Activated CD8-positive, alpha-beta memory T cell treated with anti-CD3 and anti-CD28 coated beads for 48 hours (primary cell): ENCODE results near the gene CCL23.
"Not testable (repeated sequence)": the region's sequence is repeated elsewhere in the genome, so short reads cannot be mapped to it uniquely, and the experiment has no call there.

Experiments
- DNase-seq, 3 experiments: peaks; one replicate each; pipeline ENCODE4 v3.0.0-alpha.2; 2020; ENCODE audit warnings: low read depth in 2 of 3, low spot score in 2 of 3

The CCL23 gene

DNA sequence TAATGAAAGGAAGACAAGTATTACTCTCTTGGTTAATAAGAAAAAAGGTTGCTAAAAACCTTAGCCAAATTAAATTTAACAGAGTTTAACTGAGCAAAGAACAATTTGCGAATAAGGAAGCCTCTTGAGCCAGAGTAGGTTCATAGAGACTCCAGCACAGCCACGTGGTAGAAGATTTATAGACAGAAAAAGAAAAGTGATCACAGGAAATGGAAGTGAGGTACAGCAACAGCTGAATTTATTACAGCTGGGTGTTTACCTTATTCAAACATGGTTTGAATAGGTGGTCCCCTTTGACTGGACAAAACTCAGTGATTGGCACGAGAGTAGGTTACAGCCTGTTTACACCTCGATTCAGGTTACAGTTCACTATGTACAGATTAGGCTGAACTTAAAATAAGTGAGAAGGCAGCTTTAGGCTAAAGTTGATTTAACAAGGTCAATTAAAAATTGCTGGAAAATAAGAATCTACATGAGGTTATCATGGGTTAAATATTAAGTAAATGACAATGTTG is 13.1 kb downstream of the CCL23 start:
- no peak for DNase-seq

DNA sequence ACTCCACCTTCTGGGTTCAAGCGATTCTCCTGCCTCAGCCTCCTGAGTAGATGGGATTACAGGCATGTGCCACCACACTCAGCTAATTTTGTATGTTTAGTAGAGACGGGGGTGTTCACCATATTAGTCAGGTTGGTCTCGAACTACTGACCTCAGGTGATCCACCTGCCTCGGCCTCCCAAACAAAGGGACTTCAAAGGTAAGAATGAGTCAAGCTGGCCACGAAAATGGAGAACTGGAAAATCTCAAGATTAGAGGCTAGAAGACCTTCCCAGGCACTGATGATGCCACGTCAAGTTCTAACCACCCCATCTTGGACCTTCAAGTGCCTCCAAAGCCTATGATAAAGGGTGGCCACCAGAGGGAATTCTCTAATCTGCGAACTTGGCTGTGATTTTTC is 15.1 kb downstream of the CCL23 start:
- DNase-seq, result no peak

DNA sequence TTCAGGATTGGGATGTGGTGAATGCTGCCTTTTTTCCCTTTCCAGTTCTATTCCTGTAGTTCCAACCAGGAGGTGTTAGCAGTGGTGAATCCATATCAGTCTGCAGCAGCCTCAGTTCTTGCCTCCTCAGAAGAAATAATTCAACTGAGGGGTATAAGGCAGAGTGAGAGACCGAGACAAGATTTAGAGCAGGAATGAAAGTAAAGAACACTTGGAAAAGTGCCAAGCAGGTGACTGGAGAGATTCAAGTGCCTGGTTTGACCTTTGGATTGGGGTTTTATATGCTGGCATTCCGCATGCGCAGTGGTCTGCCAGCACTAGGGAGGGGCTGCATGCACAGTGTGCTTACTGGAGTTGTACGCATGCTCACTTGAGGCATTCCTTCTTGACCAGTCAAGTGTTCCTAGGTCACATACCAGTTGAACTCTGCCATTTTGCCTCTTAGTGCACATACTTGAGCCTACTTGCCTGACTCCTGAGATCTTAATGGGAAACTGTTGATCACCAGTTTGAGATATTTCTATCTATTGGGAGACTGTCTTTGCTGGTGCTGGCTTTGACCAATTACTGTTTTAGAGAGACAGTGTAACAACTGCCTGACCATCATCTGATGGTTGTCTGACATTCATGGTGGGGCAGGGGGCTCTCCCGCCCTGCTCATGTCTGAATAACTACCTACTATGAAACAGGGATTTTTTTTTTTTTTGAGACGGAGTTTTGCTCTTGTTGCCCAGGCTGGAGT is 15.7 kb downstream of the CCL23 start:
- DNase-seq, result no peak

DNA sequence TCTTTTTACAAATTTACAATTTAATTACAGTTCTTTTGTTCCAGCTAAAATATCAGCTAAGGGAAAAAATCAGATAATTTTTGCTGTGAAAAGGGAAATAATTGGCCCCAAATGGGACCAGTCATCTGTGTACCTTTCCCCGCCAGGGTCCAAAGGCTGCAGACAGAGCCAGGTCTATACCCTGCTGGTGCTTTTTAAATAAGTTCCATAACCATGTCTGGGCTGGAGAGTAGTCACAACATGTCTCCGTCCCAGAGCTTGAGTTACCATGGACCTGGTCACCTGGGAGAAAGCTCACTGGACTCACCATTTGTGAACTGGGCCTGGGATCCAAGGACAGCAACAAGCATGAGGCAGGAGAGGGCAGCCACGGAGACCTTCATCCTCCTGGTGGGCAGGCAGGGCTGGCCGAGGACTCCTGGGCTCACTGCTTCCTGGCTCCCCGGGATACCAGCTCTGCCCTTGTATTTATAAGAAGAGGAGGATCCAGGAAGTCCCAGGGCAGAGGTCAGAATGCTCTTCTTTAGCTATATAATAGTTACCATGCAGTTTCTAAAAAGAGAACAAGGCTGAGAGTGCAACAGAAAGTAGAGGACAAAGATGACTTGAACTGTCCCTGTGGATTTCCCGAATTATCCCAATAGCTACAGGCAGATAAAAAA is 16.5 kb downstream of the CCL23 start, which contains the start of gene CCL15:
TSS of gene CCL15 (minus strand) at position 444 of the 662 bp plus-strand sequence. CDS start at position 383, 61 bp downstream.
- DNase-seq, result no peak

DNA sequence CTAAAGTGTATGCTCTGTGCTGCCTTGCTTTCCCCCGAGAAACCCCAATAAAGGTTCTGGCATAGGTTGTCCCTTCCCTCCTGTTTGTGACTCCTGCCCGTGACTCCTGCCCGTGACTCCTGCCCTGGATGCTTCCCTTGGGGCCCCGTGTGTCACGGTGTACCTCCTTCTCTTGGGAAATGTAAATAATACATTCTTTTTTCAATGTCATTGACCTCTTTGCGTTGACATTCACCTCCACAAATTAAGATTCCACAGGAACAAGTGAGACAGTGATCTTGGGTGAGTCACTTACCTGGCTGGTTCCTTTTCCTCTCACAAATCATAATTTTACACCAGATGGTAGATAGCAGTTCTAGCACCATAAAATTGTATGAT is 17.1 kb downstream of the CCL23 start:
- no peak for DNase-seq

DNA sequence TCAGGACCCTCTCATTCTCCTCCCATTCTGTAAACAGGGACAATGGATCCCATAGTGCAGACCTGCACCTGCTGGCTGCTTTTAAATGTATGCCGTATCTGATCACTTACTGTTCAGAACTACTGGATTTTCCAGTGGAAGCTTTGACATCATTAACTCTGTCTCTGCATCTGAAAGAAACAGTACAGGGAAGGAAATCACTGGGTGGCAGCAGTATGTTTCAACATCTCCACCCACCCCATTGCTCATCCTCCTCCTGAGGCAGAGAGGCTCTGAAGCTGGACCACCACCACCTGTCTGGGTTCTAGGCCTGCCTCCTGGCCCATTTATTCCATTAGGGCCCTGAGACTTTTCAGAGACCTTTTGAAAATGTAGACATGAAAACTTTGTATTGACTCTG is 19.0 kb downstream of the CCL23 start:
- no peak for DNase-seq

DNA sequence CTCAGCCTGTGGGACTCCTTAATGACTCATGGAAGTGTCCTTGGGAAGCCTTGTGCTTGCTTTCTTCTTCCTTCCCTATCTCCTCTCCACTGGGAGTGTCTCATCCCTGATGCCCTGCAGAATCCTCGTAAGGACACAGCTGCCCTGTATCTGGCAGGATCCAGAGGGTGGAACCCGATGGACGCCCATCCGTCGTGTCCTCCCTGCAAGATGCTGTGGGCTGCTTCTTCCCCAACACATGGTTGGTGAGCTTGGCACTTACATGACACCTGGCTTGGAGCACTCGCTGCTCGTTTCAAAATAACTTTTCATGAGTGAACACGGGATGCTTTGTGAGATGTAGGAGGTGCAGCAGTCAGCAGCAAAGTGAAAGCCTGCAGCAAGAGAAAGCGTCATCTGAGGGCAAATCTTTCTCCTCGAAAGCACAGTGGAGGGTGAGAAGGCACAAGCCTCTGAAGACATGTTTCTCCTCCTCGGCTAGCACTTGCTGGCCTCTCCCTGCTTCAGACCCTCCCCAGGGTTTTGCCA is 19.7 kb downstream of the CCL23 start:
- DNase-seq, result no peak

DNA sequence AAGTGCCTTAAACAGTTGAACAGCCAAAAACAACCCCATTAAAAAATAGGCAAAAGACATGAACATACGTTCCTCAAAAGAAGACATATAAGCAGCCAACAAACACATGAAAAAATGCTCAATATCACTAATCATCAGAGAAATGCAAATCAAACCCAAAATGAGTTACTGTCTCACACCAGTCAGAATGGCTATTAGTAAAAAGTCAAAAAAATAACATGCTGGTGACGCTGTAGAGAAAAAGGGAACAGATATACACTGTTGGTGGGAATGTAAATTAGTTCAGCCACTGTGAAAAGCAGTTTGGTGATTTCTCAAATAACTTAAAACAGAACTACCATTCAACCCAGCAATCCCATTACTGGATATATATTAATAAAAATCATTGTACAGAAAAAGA is 22.4 kb downstream of the CCL23 start:
- not testable (repeated sequence) for DNase-seq

DNA sequence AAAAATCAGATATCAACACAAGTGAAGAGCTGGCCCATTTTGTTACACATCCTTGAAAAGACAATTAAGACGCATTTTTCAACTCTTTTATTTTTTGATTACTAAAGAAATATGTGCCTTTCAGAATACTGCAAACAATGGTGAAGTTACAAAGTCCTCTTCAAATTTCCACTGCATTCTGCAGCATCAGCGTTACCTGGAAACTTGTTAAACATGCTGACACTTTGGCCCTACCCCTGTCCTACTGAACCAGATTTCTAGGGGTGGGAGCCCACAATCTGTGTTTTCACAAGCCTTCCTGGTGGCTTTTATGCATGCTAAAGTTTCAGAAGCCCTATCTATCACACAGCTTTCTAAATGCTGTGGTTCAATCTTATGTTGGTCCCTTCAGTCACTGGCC is 26.7 kb downstream of the CCL23 start:
- DNase-seq, result no peak

DNA sequence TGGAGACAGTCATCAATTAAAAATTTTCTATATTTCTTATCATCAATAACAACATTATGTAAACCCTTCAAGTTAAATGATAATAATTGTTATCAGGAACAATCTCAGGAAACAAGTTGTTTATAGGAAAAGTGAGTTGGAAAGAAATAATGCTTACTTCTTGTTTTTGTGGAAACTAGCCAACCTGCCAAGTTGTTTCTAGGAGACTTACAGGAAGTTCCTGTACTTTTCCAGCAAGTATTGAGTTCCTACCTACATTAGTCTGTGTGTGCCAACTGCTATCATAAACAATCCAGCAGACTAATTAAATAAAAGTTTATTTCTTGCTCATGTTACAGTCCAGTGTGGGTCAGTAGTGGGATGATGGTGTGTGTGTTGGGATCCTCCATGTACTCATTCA is 29.6 kb downstream of the CCL23 start:
- no peak for DNase-seq

DNA sequence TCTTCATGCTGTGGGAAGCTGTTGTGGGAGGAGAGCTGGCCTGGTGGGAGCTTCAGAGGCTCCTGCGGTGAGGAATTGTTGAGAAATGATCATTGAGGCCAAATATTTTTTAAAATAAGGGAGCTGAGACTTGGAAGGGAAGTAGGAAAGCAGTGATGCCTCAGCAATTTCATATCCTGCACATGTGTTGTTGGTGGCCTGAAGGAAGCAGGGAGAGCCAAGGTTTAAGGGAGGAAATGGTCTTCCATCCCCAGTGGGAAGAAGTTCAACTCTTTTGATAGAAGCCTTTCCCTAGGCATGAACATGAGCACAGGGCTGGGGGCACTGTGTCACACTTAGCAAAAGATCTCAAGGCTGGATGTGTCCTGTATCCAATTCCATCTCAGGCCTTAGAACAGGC is 31.1 kb downstream of the CCL23 start, which contains the start of gene CCL14:
TSS of gene CCL14 (minus strand) at position 87 of the 400 bp plus-strand sequence. CDS start at position 7, 80 bp downstream.
- DNase-seq, result no peak

DNA sequence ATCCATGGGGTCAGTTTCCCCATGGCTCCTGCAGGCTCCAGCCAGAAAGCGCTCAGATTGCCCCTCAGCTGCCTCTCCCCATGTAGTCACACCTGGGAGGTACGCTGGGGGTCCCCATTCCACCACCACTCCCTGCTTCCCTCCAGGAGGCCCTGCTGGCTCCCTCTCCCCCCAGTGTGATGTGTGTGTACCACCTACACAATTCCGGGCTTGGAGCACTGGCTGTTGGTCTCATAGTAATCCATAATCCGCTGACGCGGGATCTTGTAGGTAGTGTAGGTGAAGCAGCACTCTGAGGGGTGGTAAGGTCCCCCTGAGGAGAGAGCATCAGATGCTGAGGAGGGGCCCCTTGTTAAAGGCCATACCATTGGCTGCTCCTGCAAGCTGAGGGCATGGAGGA is 33.6 kb downstream of the CCL23 start:
- no peak for DNase-seq

DNA sequence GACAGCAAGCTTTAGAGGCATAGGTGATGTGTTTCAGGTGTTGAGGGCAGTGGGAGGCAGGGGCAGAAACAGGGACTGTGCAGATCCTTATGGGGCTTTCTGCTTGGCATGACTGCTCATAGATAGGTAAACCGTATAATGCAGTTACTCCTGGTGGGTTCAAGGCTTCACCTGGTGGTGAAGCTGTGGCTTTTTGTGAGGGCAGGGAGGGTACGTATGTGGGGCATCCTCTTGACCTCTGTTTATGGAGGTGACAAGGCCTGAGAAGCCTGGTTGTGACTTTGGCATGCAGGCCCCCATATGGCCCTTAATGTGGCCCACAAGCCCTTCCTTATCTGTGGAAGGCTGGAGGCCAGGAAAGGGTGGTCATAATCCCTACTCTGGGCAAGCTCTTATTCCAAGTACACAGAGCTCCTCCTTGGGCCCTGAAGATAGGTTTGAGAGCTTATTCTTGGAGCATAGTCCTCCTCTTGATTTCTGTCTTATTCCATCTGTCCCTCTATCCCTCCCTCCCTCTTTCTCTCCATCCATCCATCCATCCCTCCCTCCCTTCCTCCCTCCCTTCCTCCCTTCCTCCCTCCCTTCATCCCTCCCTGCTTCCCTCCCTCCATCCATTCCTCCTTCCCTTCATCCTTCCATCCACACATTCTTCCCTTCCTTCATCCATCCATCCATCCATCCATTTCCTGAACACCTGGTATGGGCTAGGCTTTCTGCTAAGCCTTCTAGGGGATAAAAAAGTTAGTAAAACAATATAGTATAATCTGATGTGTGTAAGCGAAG is 35.2 kb downstream of the CCL23 start:
- no peak for DNase-seq

DNA sequence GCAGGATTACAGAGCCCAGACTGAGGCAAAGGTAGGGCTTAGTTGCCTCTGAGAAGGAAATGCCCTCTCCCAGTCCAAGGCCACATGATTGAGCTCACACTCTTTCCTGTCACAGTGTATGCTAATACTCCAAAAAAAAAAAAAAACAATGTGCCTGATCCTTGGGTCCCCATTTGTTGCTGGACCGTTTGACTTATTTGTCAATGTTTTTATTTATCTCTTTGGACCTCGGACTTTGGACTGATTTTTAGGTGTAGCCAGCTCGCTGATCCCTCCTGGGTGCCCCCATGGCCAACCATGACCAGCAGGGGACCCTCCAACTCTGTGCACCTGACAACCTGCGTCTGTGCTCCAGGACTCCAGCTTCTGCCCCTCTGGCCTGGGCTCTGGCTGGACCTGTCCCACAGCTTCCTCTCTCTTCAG is 35.9 kb downstream of the CCL23 start:
- DNase-seq, result no peak

DNA sequence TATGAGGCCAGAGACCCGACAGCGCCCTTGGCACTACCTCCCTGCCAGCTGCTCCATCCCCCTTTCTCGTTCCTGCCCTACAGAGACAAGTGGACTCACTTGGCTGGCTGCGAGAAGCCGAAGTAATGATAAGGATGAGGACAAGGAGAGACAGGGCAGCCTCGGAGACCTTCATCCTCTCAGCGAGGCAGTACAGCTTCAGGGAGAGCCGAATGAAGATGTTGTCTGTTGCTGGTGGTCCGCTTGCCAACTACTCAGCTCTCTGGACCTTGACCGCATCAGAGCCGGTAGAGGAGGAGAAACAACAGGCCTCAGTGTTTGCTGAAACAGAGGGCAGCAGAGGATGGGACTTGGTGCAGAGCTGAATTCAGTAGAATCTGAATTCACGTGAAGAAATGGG is 36.5 kb downstream of the CCL23 start, which contains the start of gene CCL16:
TSS of gene CCL16 (minus strand) at position 252 of the 400 bp plus-strand sequence. CDS start at position 175, 77 bp downstream.
- no peak for DNase-seq

DNA sequence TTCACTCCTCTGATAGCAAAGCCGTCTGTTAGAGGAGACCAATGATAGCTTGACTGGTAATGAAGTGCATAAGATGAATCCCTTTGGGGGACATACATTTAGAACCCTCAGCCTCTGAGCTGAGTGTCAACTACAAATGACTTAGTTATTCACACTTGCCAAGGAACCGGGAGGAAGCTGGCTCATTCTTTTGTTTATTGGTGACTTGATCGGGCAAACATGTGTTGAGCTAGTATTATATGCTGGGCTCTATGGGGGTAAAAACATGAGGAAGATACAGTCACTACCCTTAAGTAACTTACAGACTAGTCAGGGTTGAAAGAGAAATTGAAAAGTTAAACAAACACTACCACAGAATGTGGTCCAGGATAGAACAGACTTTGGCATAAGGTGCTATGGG is 39.4 kb downstream of the CCL23 start:
- no peak for DNase-seq

DNA sequence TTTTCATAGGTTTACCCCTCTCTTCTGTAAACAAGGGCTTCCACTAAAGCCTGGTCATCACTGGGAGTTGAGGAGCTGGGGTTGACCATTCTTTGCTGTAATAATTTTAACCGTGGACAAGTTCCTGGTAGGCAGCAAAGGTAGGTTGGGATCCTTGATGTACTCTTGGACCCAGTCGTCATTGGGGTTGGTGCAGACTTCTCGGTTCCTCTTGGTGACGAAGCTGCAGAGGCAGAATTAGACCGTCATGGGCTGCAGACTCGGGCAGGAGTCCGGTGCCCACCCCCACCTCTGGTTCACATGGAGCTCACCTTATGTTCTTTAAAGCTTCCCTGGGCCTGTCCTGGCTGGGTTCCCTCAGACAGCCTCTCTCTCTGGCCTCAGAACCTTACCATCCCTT is 40.3 kb downstream of the CCL23 start:
- DNase-seq, result no peak

DNA sequence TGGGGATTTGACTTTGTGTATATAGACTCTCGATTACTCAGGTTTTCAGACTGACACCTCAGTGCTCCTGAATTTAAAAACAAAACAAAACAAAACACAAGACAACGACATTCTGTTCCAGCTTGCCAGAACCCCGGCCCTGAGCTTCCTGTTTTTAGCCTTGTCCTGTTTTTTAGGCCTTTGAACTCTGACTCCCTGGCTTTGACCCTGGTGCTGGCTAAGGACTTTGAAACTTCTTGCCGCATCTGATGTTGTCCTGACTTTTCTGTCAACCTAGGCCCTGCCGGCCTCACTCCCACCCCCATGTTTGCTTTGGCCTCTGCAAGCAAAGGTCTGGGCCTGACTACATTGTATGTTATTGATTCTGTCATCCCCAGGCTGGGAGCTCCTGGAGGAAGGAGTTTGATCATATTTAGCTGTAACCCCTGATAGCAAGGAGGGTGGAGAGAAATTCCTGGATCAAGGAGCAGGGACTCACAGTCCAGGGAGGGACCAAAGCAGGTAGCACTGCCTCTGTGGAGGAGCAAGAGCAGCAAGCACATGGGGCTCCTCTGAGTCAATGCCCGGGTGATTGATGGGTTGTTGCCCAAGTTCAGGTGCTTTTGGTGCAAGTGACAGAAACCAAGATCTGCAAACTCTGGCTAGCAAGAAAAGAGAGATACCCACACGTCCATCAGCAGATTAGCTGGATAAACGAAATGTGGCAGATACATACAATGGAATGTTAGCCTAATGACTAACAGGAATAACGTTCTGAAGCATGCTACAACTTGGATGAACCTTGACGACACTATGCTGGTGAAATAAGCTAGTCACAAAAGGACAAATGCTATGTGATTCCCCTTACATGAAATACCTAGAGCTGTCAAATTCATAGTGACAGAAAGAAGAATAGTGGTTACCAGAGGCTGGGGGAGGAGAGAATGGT is 44.2 kb downstream of the CCL23 start:
- no peak for DNase-seq

DNA sequence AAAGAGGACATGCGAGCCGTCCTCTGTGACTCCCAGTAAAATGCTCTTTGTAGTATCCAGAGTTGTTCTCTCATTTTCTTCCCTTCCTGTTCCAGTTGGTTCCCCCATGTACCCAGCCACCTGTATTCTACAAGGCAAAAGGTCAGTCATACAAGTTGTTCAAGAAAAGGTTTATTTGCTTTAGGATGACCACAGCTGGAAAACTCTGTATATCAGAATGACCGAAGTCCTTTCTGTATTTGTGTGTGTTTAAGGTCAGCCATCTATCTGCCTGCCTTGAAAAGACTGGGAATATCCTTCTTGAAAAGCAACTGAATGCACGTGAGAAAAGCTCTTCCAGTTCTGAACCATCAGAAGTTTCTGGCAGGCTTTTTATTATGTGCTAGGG is 44.8 kb downstream of the CCL23 start:
- DNase-seq, result no peak

DNA sequence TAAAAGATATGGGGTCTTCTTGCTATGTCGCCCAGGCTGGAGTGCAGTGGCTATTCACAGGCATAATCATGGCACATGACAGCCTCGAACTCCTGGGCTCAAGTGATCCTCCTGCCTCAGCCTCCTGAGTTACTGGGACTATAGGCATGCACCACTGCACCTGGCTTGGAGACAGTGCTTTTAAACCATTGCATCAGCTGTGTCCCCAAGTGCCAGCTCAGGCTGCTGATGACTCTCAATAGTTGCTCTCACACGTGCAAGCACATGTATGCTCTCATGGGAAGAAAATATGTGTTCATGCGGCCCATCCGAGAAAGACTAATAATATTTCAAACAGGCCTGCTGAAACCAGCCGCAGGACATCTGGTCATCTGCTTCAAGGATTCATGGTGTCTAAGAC is 45.2 kb downstream of the CCL23 start:
- no peak for DNase-seq
